DOHH2 (cell line): ENCODE results near the gene CACNA2D2.

Source experiments
- EZH2phosphoT487 ChIP-seq: fragments of 200-600 bp; sonication (generic); IDR thresholded peaks from 2 replicates; pipeline ENCODE4 v1.6.1; 2017; ENCODE audit warnings: borderline replicate concordance, mild to moderate bottlenecking, antibody characterized with exemption, low read length, moderate library complexity, mixed read lengths
- TF ChIP-seq, protein P1 (sequence below): fragments of 200-600 bp; sonication (generic); IDR thresholded peaks from one replicate; pipeline ENCODE4 v1.5.1; 2014; ENCODE audit warnings: antibody characterized with exemption, mild to moderate bottlenecking, low read depth, low read length; ENCODE audit not compliant: poor library complexity, severe bottlenecking

DNA sequence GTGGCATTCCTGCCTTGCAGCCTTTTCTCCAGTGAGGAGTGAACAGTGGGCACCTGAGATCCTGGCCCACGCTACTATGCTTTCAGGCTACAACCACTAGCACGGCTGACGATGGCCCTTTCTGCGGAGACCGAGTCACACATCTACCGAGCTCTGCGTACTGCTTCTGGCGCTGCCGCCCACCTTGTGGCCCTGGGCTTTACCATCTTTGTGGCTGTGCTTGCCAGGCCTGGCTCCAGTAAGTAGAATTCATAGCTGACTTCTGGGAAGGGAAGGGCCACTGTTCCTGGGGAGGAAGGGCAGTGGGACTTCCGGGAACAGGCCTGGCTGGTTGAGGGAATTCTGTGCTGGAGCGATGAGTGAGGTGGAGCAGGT, 152.1 kb downstream of the CACNA2D2 start:
- TF ChIP-seq, protein P1, sequence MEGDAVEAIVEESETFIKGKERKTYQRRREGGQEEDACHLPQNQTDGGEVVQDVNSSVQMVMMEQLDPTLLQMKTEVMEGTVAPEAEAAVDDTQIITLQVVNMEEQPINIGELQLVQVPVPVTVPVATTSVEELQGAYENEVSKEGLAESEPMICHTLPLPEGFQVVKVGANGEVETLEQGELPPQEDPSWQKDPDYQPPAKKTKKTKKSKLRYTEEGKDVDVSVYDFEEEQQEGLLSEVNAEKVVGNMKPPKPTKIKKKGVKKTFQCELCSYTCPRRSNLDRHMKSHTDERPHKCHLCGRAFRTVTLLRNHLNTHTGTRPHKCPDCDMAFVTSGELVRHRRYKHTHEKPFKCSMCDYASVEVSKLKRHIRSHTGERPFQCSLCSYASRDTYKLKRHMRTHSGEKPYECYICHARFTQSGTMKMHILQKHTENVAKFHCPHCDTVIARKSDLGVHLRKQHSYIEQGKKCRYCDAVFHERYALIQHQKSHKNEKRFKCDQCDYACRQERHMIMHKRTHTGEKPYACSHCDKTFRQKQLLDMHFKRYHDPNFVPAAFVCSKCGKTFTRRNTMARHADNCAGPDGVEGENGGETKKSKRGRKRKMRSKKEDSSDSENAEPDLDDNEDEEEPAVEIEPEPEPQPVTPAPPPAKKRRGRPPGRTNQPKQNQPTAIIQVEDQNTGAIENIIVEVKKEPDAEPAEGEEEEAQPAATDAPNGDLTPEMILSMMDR = no peak
- TF ChIP-seq EZH2phosphoT487 = no peak
